CD4-positive, alpha-beta T cell (primary cell): ENCODE measurements around the gene ERBIN. TPM values are rescaled to one million over a fixed set of nuclear protein-coding genes. Genes with fewer than 3 reads are reported as not detected.

Experiments used
- ATAC-seq: fragments of 200-7000 bp; cut with Tn5 transposase; one replicate; pipeline ENCODE4 v1.10.0; 2022; ENCODE audit warnings: mild to moderate bottlenecking; ENCODE audit not compliant: poor library complexity
- CTCF ChIA-PET: fragments of 350-600 bp; sonication (Branson Sonifier 250); formaldehyde crosslinking; loops from one replicate; lab custom pipeline; 2021; ENCODE audit warnings: antibody characterized with exemption, inconsistent platforms; lab: Charles Lee
- POLR2A ChIA-PET: fragments of 350-600 bp; sonication (Branson Sonifier 250); formaldehyde crosslinking; loops from one replicate; lab custom pipeline; 2021; ENCODE audit warnings: antibody characterized with exemption, inconsistent platforms; lab: Charles Lee
- DNase-seq, 14 experiments: peaks; one replicate each; pipeline ENCODE4 v3.0.0-alpha.2; 2013 to 2020; ENCODE audit warnings: mixed read lengths in 2 of 14
- H3K27ac ChIP-seq, 2 donors: one replicate each; pipeline versions ENCODE4 v1.5.1 to v1.7.0; 2013; ENCODE audit warnings: low read length in 2 of 2, low read depth in 1 of 2, mild to moderate bottlenecking in 1 of 2
- H3K27me3 ChIP-seq, 2 experiments: 1 replicate in 1 of 2; 2 replicates in 1 of 2; pipeline versions ENCODE4 v1.6.1 to v1.7.0; 2013; ENCODE audit warnings: low read length in 2 of 2, control low read depth in 1 of 2, mild to moderate bottlenecking in 1 of 2, moderate library complexity in 1 of 2; ENCODE audit not compliant: insufficient read depth in 2 of 2, control insufficient read depth in 1 of 2
- H3K36me3 ChIP-seq: one replicate; pipeline ENCODE4 v1.6.1; 2013; ENCODE audit warnings: low read length, control low read depth; ENCODE audit not compliant: insufficient read depth
- H3K4me1 ChIP-seq: one replicate; pipeline ENCODE4 v1.6.1; 2013; ENCODE audit warnings: low read length, control low read depth; ENCODE audit not compliant: insufficient read depth
- H3K4me3 ChIP-seq: one replicate; pipeline ENCODE4 v1.5.1; 2013; ENCODE audit warnings: mild to moderate bottlenecking, low read length, moderate library complexity
- H3K9me3 ChIP-seq, 2 experiments: 1 replicate in 1 of 2; 2 replicates in 1 of 2; pipeline versions ENCODE4 v1.6.1 to v1.7.0; 2013; ENCODE audit warnings: low read length in 2 of 2, mild to moderate bottlenecking in 2 of 2, control low read depth in 1 of 2, moderate library complexity in 1 of 2; ENCODE audit not compliant: control insufficient read depth in 1 of 2, insufficient read depth in 1 of 2
- H3K27ac Mint-ChIP-seq: one replicate; pipeline ENCODE4 v1.8.0; 2020; ENCODE audit warnings: mixed read lengths
- H3K27me3 Mint-ChIP-seq: one replicate; pipeline ENCODE4 v1.8.0; 2021; ENCODE audit warnings: mixed read lengths
- H3K36me3 Mint-ChIP-seq: one replicate; pipeline ENCODE4 v1.8.0; 2021; ENCODE audit warnings: low read depth, mixed read lengths
- H3K4me1 Mint-ChIP-seq: one replicate; pipeline ENCODE4 v1.8.0; 2021; ENCODE audit warnings: low read depth, mixed read lengths
- H3K4me3 Mint-ChIP-seq: one replicate; pipeline ENCODE4 v1.8.0; 2020; ENCODE audit warnings: mild to moderate bottlenecking, mixed read lengths
- H3K9me3 Mint-ChIP-seq: one replicate; pipeline ENCODE4 v1.8.0; 2020; ENCODE audit warnings: mixed read lengths
- intact Hi-C, 2 experiments: fragments of 100-400 bp; cut with DNase I in 1 of 2; cut with micrococcal nuclease in 1 of 2; formaldehyde crosslinking; loops; one replicate each; pipeline versions ENCODE4 v1.15.1 to v1.9.0; 2023 to 2025; cut with DNase I, micrococcal nuclease
- total RNA-seq, 174 experiments: library from RNA in 2 of 174; stranded (reverse) in 2 of 174; gene quantifications; one replicate each; pipeline ENCODE4 v1.2.3 and lab custom pipeline; 2021 to 2026
- TF ChIP-seq, protein P1 (sequence below): fragments of 200-600 bp; IDR thresholded peaks from one replicate; pipeline ENCODE4 v1.8.0; 2022; ENCODE audit warnings: antibody characterized with exemption, mild to moderate bottlenecking

ERBIN gene
- total RNA-seq, 2 experiments from 2014 or later, result 94.7 to 96.9 TPM

DNA sequence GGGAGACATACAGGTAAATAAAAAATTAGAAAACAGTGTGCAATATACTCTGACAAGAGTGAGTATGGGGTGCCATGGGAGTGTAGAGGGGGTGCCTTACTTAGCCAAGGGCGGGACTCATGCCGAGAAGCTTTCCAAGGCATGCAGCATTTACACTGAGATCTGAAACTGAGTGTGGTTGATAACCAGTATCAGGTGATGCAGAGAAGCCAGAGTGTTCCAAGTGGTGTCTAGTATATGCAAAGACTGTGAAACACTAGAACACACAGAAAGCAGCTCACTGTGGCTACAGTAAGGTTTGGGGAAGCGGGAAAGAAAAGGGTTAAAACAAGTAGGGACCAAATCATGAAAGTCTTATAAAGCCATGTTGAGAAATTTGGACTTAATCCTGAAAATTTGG lies 30.5 kb upstream of the ERBIN start:
- no peak overlapping the region for H3K4me3 ChIP-seq
- no peaks in the 10 kb centered on the region for H3K4me1 ChIP-seq
- POLR2A ChIA-PET, result no interaction called here
- no peak for ATAC-seq
- H3K27ac ChIP-seq, result no peak overlapping the region
- no peaks in the 10 kb centered on the region for H3K27me3 ChIP-seq
- intact Hi-C loops, result no loop called here
- H3K27me3 Mint-ChIP-seq, result no peaks in the 10 kb centered on the region
- CTCF ChIA-PET, result no interaction called here
- no peaks in the 10 kb centered on the region for H3K4me1 Mint-ChIP-seq
- no peaks in the 10 kb centered on the region for H3K36me3 Mint-ChIP-seq
- no peak overlapping the region for H3K4me3 Mint-ChIP-seq
- no peaks in the 10 kb centered on the region for H3K9me3 ChIP-seq
- H3K27ac Mint-ChIP-seq, result no peak overlapping the region
- TF ChIP-seq, protein P1, sequence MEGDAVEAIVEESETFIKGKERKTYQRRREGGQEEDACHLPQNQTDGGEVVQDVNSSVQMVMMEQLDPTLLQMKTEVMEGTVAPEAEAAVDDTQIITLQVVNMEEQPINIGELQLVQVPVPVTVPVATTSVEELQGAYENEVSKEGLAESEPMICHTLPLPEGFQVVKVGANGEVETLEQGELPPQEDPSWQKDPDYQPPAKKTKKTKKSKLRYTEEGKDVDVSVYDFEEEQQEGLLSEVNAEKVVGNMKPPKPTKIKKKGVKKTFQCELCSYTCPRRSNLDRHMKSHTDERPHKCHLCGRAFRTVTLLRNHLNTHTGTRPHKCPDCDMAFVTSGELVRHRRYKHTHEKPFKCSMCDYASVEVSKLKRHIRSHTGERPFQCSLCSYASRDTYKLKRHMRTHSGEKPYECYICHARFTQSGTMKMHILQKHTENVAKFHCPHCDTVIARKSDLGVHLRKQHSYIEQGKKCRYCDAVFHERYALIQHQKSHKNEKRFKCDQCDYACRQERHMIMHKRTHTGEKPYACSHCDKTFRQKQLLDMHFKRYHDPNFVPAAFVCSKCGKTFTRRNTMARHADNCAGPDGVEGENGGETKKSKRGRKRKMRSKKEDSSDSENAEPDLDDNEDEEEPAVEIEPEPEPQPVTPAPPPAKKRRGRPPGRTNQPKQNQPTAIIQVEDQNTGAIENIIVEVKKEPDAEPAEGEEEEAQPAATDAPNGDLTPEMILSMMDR, result no peak
- no peak for DNase-seq
- no peaks in the 10 kb centered on the region for H3K9me3 Mint-ChIP-seq
- H3K36me3 ChIP-seq, result no peaks in the 10 kb centered on the region

DNA sequence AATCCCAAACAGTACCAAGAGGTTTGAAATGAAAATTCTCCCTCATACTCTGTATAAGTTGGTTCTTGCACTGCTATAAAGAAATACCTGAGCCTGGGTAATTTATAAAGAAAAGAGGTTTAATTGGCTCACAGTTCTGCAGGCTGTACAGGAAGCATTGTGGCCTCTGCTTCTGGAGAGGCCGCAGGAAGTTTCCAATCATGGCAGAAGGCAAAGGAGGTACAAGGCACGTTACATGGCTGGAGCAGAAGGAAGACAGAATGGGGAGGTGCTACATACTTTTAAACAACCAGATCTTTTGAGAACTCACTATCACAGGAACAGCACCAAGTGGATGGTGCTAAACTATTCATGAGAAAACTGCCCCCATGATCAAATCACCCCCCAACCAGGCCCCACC lies 25.6 kb upstream of the ERBIN start:
- Mint-ChIP-seq H3K27me3 (no peaks in the 10 kb centered on the region), H3K27ac (no peak overlapping the region), H3K4me1 (no peaks in the 10 kb centered on the region), H3K4me3 (no peak overlapping the region), H3K9me3 (no peaks in the 10 kb centered on the region), H3K36me3 (no peaks in the 10 kb centered on the region)
- ChIA-PET POLR2A (no interaction called here), CTCF (no interaction called here)
- Histone ChIP-seq H3K36me3 (no peaks in the 10 kb centered on the region), H3K4me3 (no peak overlapping the region), H3K4me1 (no peaks in the 10 kb centered on the region), H3K27me3 (no peaks in the 10 kb centered on the region), H3K9me3 (no peaks in the 10 kb centered on the region), H3K27ac (no peak overlapping the region)
- ATAC-seq (no peak), DNase-seq (no peak)
- intact Hi-C loops, result no loop called here
- TF ChIP-seq, protein P1, result no peak

DNA sequence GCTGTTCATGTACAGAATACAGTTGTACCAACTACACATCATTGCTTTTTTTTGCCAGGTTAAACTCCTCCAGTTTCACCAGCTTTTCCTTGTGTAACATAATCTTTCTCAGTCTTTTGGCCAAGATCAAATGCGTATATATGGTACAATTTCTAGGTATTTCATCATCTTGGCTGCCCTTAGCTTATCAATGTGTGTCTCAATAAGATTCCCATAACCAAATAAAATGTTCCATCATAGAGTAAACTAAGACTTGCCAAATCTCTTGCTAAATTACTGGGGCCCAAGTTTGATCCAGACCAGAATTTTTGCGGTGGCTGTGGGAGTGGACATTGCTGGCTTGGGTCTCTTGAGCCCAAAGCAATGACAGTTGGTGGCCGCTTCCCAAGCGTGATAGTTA lies 24.3 kb upstream of the ERBIN start:
- no peaks in the 10 kb centered on the region for H3K27me3 ChIP-seq
- Mint-ChIP-seq H3K27ac (no peak overlapping the region), H3K27me3 (no peaks in the 10 kb centered on the region), H3K9me3 (no peaks in the 10 kb centered on the region), H3K4me1 (no peaks in the 10 kb centered on the region), H3K4me3 (no peak overlapping the region), H3K36me3 (no peaks in the 10 kb centered on the region)
- H3K4me3 ChIP-seq, result no peak overlapping the region
- no peaks in the 10 kb centered on the region for H3K4me1 ChIP-seq
- H3K27ac ChIP-seq, result no peak overlapping the region
- intact Hi-C loops, result no loop called here
- H3K36me3 ChIP-seq, result no peaks in the 10 kb centered on the region
- TF ChIP-seq, protein P1, result no peak
- no peak for ATAC-seq
- no peaks in the 10 kb centered on the region for H3K9me3 ChIP-seq
- DNase-seq, result no peak
- ChIA-PET POLR2A (no interaction called here), CTCF (no interaction called here)
